ENCODE results near the gene VCAN. TPM values are rescaled to one million over a fixed set of nuclear protein-coding genes. Genes with fewer than 3 reads are reported as not detected.

VCAN gene
- total RNA-seq, 1 experiment from 2014 or later, result 31.4 TPM

DNA sequence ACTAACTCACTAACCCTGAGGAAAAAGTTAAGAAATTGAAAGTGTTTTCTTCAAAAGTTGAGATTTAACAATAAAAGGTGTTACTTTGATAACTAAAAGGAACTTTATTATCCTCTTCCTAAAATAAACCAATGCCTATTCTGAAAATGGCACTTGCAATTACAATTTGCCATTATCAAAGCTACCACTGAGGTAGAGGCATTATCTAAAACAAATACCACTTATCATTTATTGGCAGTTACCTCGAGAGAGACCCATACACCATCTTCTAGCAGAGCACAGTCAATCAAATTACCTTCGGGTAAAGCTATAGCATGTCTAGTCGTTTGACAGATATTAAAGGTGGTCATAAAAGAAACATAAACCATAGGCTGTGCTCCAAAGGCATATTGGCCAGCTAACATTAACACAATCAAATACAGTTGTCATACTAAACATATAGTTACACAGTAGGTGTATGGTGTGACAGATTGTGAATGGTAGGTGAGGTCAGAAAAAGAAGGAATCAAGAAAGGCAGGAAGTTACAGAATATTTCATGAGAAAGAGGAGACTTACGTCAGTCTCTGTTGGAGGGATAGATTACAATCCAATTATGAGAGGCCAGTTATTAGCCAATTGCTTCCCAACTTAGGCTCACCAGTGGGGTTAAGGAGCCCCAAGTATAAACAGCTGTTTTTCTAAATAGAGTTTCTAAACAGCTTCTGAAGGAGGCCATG, 56.3 kb downstream of the VCAN start:
- CTCF ChIA-PET, result no interaction called here
- intact Hi-C loops (cut with micrococcal nuclease; ENCODE audit: unreplicated experiment), result no loop called here
- Mint-ChIP-seq H3K27ac (ENCODE audit: unreplicated experiment) (no peak overlapping the region), H3K4me3 (ENCODE audit: low read depth, unreplicated experiment) (no peak overlapping the region), H3K4me1 (ENCODE audit: low read depth, unreplicated experiment) (no peaks in the 10 kb centered on the region), H3K27me3 (ENCODE audit: unreplicated experiment) (no peaks in the 10 kb centered on the region), H3K36me3 (ENCODE audit: insufficient read depth, unreplicated experiment) (no peaks in the 10 kb centered on the region), H3K9me3 (ENCODE audit: low read depth, unreplicated experiment) (no peaks in the 10 kb centered on the region)
- TF ChIP-seq, protein P1, sequence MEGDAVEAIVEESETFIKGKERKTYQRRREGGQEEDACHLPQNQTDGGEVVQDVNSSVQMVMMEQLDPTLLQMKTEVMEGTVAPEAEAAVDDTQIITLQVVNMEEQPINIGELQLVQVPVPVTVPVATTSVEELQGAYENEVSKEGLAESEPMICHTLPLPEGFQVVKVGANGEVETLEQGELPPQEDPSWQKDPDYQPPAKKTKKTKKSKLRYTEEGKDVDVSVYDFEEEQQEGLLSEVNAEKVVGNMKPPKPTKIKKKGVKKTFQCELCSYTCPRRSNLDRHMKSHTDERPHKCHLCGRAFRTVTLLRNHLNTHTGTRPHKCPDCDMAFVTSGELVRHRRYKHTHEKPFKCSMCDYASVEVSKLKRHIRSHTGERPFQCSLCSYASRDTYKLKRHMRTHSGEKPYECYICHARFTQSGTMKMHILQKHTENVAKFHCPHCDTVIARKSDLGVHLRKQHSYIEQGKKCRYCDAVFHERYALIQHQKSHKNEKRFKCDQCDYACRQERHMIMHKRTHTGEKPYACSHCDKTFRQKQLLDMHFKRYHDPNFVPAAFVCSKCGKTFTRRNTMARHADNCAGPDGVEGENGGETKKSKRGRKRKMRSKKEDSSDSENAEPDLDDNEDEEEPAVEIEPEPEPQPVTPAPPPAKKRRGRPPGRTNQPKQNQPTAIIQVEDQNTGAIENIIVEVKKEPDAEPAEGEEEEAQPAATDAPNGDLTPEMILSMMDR (IDR thresholded peaks at IDR 0.05; ENCODE audit: unreplicated experiment), result no peak
- BruUV-seq (replicated peaks), result no TSS peak
- DNase-seq, result no peak

DNA sequence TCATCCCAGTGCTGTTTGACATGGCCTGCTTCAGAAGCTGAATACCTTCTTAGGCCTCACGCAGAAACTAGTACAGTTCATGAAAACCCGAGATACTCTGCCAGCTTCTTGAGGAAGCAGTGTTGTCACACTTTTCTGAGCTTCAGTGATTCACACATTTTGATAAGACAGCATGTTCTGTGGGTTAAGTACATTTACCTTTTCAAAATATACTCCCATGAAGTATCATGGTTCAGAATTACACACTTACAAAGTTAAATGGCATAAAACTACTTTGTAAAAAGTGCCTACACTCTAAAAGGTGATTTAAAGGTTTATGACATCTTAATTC, 56.9 kb downstream of the VCAN start:
- H3K36me3 Mint-ChIP-seq (ENCODE audit: insufficient read depth, unreplicated experiment), result no peaks in the 10 kb centered on the region
- H3K27ac Mint-ChIP-seq (ENCODE audit: unreplicated experiment), result no peak overlapping the region
- intact Hi-C loops (cut with micrococcal nuclease; ENCODE audit: unreplicated experiment), result no loop called here
- DNase-seq, result no peak
- no peak overlapping the region for H3K4me3 Mint-ChIP-seq (ENCODE audit: low read depth, unreplicated experiment)
- BruUV-seq (replicated peaks), result no TSS peak
- CTCF ChIA-PET, result no interaction called here
- H3K27me3 Mint-ChIP-seq (ENCODE audit: unreplicated experiment), result no peaks in the 10 kb centered on the region
- H3K4me1 Mint-ChIP-seq (ENCODE audit: low read depth, unreplicated experiment), result no peaks in the 10 kb centered on the region
- no peaks in the 10 kb centered on the region for H3K9me3 Mint-ChIP-seq (ENCODE audit: low read depth, unreplicated experiment)
- TF ChIP-seq, protein P1 (IDR thresholded peaks at IDR 0.05; ENCODE audit: unreplicated experiment), result no peak

DNA sequence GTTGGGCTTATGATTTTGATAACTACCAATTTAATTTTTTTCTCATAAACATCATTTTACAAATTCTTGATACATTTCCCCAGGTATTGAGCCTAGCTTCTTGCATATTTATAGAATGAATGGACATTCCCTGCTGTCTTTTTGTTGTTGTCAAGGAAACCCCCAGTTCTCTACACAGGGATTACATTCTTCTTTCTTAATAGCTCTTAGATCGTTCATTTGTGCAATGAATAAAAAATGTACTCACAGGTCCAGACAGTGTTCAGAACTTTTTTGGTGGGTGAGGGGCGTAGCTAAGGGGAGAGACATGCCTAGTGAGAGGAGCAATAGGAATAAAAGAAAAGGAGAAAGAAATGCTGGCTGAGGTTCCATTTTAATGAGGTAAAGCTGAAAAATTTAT, 58.6 kb downstream of the VCAN start:
- BruUV-seq (replicated peaks), result no TSS peak
- Mint-ChIP-seq H3K4me1 (ENCODE audit: low read depth, unreplicated experiment) (no peaks in the 10 kb centered on the region), H3K27ac (ENCODE audit: unreplicated experiment) (no peak overlapping the region), H3K9me3 (ENCODE audit: low read depth, unreplicated experiment) (no peaks in the 10 kb centered on the region), H3K36me3 (ENCODE audit: insufficient read depth, unreplicated experiment) (no peaks in the 10 kb centered on the region), H3K27me3 (ENCODE audit: unreplicated experiment) (no peaks in the 10 kb centered on the region), H3K4me3 (ENCODE audit: low read depth, unreplicated experiment) (no peak overlapping the region)
- intact Hi-C loops (cut with micrococcal nuclease; ENCODE audit: unreplicated experiment), result no loop called here
- CTCF ChIA-PET, result no interaction called here
- no peak for DNase-seq
- TF ChIP-seq, protein P1 (IDR thresholded peaks at IDR 0.05; ENCODE audit: unreplicated experiment), result no peak

DNA sequence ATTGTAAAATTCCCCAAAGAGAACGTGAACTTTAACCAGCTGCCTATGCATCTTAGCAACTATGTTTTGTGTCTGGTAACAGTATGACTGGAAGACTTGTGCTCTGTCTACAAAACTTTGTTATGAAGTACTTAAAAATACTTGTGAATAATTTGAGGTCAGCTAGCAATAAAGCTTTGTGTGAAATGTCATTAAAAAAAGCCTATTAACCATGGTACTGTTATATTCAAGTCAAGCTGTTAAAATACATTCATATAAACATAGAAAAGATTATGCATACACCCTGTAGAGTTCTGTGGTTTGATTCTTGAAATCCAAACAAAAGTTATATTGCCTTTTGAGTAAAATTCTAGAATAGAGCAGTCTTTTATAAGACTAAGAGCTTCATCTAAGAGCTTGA, 60.1 kb downstream of the VCAN start:
- BruUV-seq (replicated peaks), result no TSS peak
- H3K9me3 Mint-ChIP-seq (ENCODE audit: low read depth, unreplicated experiment), result no peaks in the 10 kb centered on the region
- intact Hi-C loops (cut with micrococcal nuclease; ENCODE audit: unreplicated experiment), result no loop called here
- TF ChIP-seq, protein P1 (IDR thresholded peaks at IDR 0.05; ENCODE audit: unreplicated experiment), result no peak
- DNase-seq, result no peak
- no peak overlapping the region for H3K4me3 Mint-ChIP-seq (ENCODE audit: low read depth, unreplicated experiment)
- no peaks in the 10 kb centered on the region for H3K27me3 Mint-ChIP-seq (ENCODE audit: unreplicated experiment)
- H3K27ac Mint-ChIP-seq (ENCODE audit: unreplicated experiment), result no peak overlapping the region
- no peaks in the 10 kb centered on the region for H3K36me3 Mint-ChIP-seq (ENCODE audit: insufficient read depth, unreplicated experiment)
- CTCF ChIA-PET, result interaction anchor here (0.6 kb wide), 1 partner anchor 14 kb away, joined by 3 read pairs; no protein-coding TSS in a partner anchor
- no peaks in the 10 kb centered on the region for H3K4me1 Mint-ChIP-seq (ENCODE audit: low read depth, unreplicated experiment)
